GM18861 (cell line): ENCODE results near the gene RAB22A.
"Not testable (repeated sequence)": the region's sequence is repeated elsewhere in the genome, so short reads cannot be mapped to it uniquely, and the experiment has no call there.

Source experiments
- ATAC-seq: cut with Tn5 transposase; IDR thresholded peaks from one replicate; pipeline ENCODE4 v1.9.1; 2021; ENCODE audit not compliant: unreplicated experiment

Gene RAB22A

DNA sequence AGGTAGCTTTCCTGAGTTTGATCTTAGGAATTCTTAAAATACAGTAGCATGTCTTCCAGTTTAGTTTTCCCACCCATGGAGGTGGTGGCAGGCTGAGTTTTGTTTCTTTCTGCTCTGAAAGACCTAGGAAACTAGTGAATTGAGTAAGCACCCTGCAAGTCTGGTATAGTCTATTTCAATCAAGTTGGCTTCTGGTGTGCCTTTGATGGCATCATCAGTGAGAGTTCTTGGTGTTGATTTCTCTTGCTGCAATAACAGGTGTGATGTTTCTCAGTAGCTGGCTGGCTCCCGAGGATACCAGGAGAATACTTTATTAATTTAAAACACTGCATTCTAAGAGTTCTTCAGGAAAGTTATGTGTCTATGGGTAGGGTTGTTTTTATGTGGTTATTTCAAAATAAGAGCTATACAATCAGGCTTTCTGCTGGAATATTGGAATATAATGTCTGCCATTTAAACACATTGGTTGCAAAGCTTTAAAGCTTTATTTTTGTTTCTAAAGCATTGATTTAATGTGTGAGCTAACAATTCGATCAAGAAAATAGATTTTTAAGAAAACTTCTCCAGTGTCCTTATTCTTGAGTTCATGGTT is 98.5 kb downstream of the RAB22A start:
- ATAC-seq: no peak

DNA sequence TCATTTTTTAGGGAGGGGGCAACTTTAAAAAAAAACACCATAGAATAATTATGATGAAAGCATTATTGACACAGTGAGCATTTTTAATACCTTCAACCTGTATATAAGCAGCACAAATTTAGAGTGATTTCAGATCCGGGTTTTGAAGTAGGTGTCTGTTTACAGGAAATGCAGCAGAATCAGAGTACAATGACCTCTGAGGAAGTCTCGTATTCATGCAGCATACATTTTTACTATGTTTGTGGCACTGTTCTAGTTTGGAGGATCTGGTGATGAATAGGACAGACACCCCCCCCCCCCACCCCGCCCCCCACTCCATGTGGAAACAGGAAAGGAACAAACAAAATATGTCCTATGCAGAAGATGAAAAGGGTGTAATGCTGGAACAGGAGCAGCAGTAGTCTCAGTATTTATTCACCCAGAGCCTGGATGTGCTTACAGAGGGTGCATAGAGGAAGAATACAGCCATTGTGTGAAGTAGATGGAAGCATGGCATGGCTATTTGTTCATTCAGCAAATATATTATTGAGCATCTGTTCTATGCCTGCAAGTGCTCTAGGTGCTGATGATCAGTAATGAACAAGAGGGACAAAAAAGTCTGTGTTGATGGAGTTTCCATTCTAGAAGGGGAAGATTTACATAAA is 99.2 kb downstream of the RAB22A start:
- no peak for ATAC-seq

DNA sequence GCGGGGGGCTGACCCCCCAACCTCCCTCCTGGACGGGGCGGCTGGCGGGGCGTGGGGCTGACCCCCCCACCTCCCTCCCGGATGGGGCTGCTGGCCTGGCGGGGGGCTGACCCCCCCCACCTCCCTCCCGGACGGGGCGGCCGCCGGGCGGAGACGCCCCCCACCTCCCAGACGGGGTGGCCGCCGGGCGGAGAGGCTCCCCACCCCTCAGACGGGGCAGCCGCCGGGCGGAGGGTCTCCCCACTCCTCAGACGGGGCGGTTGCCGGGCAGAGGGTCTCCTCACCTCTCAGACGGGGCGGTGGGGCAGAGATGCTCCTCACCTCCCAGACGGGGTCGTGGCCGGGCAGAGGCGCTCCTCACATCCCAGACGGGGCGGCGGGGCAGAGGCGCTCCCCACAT is 104.7 kb downstream of the RAB22A start:
- ATAC-seq: not testable (repeated sequence)

DNA sequence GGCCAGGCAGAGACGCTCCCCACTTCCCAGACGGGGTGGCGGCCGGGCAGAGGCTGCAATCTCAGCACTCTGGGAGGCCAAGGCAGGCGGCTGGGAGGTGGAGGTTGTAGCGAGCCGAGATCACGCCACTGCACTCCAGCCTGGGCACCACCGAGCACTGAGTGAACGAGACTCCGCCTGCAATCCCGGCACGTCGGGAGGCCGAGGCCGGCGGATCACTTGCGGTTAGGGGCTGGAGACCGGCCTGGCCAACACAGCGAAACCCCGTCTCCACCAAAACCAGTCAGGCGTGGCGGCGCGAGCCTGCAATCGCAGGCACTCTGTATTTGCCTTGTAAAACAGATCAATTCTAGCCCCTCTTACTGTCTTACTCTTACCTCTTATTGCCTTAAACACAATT is 105.3 kb downstream of the RAB22A start:
- not testable (repeated sequence) for ATAC-seq

DNA sequence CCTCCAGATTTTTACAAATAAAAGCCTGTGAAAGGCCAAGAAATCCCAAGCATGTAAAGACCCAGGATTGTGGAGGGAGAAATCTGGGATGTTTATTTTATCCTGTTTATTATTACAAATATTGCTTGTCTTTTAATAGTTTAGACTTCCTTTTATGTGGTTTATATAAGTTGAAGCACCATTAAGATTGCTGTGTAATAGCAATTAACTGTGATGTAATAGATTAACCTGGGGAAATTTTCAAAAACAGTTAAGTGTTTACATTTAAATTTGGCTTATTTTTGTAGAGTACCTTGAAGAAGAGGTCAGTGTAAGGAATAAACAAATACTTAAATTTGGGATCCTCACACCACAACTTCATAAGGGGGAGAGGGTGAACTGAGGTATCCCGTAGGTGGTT is 106.5 kb downstream of the RAB22A start:
- ATAC-seq: no peak

DNA sequence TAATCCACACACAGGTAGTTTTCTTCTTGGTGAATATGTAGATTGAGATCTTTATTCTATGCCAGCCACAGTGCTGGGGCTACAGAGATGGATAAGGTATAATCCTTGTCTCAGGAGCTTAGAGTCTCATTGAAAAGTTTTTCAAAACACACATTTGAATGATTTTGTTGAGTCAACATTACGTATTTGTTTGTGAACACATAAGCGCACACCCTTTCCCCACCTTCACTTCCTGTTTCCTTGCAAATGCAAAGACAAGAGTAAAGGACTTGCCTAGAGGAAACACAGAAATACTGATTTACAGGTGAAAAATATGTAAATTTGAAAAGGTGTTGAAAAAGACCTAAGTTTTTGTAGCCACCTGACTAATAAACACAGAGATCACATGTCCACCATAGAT is 107.3 kb downstream of the RAB22A start:
- no peak for ATAC-seq
